ENCODE data around the gene RFX8.
"Not testable (repeated sequence)": the region's sequence is repeated elsewhere in the genome, so short reads cannot be mapped to it uniquely, and the experiment has no call there.

Gene RFX8

GRCh38 chr2:101375653-101376052, 99.3 kb downstream of the RFX8 start:
- DNase-seq (ENCODE audit: low spot score) = no peak

GRCh38 chr2:101374821-101375561, 99.9 kb downstream of the RFX8 start:
- no peak for DNase-seq (ENCODE audit: low spot score)

GRCh38 chr2:101372792-101373191, 102.1 kb downstream of the RFX8 start:
- DNase-seq (ENCODE audit: low spot score) = no peak

GRCh38 chr2:101371636-101372035, 103.3 kb downstream of the RFX8 start:
- DNase-seq (ENCODE audit: low spot score) = no peak

GRCh38 chr2:101369100-101369499, 105.8 kb downstream of the RFX8 start:
- DNase-seq (ENCODE audit: low spot score) = no peak

GRCh38 chr2:101368376-101368775, 106.5 kb downstream of the RFX8 start:
- no peak for DNase-seq (ENCODE audit: low spot score)

- no peak for DNase-seq (ENCODE audit: low spot score)
Observed at GRCh38 chr2:101367508-101367907, 107.4 kb downstream of the RFX8 start.

GRCh38 chr2:101364878-101365277, 110.0 kb downstream of the RFX8 start:
- no peak for DNase-seq (ENCODE audit: low spot score)

GRCh38 chr2:101362777-101363176, 112.1 kb downstream of the RFX8 start:
- DNase-seq (ENCODE audit: low spot score) = no peak

GRCh38 chr2:101362316-101362715, 112.6 kb downstream of the RFX8 start:
- no peak for DNase-seq (ENCODE audit: low spot score)

GRCh38 chr2:101361522-101361921, 113.4 kb downstream of the RFX8 start:
- no peak for DNase-seq (ENCODE audit: low spot score)

- no peak for DNase-seq (ENCODE audit: low spot score)
Observed at GRCh38 chr2:101361121-101361520, 113.8 kb downstream of the RFX8 start.

- DNase-seq (ENCODE audit: low spot score) = no peak
Observed at GRCh38 chr2:101360232-101360631, 114.7 kb downstream of the RFX8 start.

- no peak for DNase-seq (ENCODE audit: low spot score)
Observed at GRCh38 chr2:101359410-101359954, 115.4 kb downstream of the RFX8 start.

- no peak for DNase-seq (ENCODE audit: low spot score)
Observed at GRCh38 chr2:101357376-101357775, 117.5 kb downstream of the RFX8 start.

- DNase-seq (ENCODE audit: low spot score) = no peak
Observed at GRCh38 chr2:101356521-101356920, 118.4 kb downstream of the RFX8 start.

GRCh38 chr2:101356055-101356454, 118.9 kb downstream of the RFX8 start:
- no peak for DNase-seq (ENCODE audit: low spot score)

GRCh38 chr2:101355401-101356054, 119.4 kb downstream of the RFX8 start:
- no peak for DNase-seq (ENCODE audit: low spot score)

GRCh38 chr2:101354420-101355311, 120.2 kb downstream of the RFX8 start:
- DNase-seq (ENCODE audit: low spot score) = no peak

- not testable (repeated sequence) for DNase-seq (ENCODE audit: low spot score)
Observed at GRCh38 chr2:101352631-101353030, 122.3 kb downstream of the RFX8 start.

GRCh38 chr2:101351207-101351606, 123.7 kb downstream of the RFX8 start:
- DNase-seq (ENCODE audit: low spot score) = no peak

- DNase-seq (ENCODE audit: low spot score) = no peak
Observed at GRCh38 chr2:101349893-101350662, 124.8 kb downstream of the RFX8 start.

Data from ecto neural progenitor cell (in vitro differentiated cells).